Measurements from ENCODE around the gene CRABP2.

DNA sequence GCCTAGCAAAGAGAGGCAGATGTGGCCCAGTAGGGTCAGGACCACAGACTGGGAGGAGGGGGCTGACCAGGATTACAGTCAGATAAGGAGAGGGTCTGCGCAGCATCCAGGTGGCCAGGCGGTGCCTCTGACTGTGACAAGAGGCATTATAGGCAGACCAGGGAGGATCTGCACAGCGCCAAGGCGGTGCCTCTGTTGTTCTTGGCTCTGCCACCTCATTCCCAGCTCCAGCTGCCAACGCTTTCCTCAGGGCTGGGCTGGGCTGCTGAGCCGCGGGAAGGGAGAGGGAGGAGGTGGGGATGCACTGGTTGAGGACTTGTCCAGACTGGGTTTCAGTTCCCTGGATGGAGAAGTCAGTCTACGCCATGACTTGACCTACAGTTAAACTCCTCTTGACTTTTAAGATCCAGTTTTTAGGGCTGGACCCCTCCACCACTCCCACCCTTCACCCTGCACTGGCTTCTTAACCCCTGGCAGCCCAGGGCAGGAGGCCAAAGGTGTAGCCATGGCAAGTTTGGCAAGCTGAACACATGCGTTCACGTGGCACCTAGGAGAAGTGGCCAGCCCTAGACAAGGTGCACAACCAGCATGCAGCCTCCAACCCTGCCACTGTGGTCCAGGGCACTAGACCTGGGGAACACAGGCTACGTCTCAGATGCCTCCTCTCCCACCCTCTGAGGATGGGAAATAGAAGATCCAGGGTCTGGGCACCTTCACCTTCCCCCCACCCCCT, 4.5 kb upstream of the CRABP2 start:
- TF ChIP-seq, protein P1, sequence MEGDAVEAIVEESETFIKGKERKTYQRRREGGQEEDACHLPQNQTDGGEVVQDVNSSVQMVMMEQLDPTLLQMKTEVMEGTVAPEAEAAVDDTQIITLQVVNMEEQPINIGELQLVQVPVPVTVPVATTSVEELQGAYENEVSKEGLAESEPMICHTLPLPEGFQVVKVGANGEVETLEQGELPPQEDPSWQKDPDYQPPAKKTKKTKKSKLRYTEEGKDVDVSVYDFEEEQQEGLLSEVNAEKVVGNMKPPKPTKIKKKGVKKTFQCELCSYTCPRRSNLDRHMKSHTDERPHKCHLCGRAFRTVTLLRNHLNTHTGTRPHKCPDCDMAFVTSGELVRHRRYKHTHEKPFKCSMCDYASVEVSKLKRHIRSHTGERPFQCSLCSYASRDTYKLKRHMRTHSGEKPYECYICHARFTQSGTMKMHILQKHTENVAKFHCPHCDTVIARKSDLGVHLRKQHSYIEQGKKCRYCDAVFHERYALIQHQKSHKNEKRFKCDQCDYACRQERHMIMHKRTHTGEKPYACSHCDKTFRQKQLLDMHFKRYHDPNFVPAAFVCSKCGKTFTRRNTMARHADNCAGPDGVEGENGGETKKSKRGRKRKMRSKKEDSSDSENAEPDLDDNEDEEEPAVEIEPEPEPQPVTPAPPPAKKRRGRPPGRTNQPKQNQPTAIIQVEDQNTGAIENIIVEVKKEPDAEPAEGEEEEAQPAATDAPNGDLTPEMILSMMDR (IDR thresholded peaks at IDR 0.05; ENCODE audit: low read length) = no peak
- TF ChIP-seq EZH2 (IDR thresholded peaks at IDR 0.05; ENCODE audit: borderline replicate concordance, low read length) = no peak
